Activated naive CD4-positive, alpha-beta T cell treated with anti-CD3 and anti-CD28 coated beads, Interleukin-2, amount 50 U/mL, for 24 hours (primary cell): ENCODE data around the gene ACTG2.
"Not testable (repeated sequence)": the region's sequence is repeated elsewhere in the genome, so short reads cannot be mapped to it uniquely, and the experiment has no call there.

Source experiments
- H3K27ac Mint-ChIP-seq: one replicate; pipeline ENCODE4 v1.8.0; 2021; ENCODE audit warnings: mild to moderate bottlenecking, mixed read lengths
- H3K27me3 Mint-ChIP-seq: one replicate; pipeline ENCODE4 v1.8.0; 2021; ENCODE audit warnings: mixed read lengths
- H3K36me3 Mint-ChIP-seq: one replicate; pipeline ENCODE4 v1.8.0; 2021; ENCODE audit warnings: mixed read lengths
- H3K4me1 Mint-ChIP-seq: one replicate; pipeline ENCODE4 v1.8.0; 2021; ENCODE audit warnings: mixed read lengths
- H3K4me3 Mint-ChIP-seq: one replicate; pipeline ENCODE4 v1.8.0; 2021; ENCODE audit warnings: mild to moderate bottlenecking, mixed read lengths
- H3K9me3 Mint-ChIP-seq: one replicate; pipeline ENCODE4 v1.8.0; 2021; ENCODE audit warnings: mixed read lengths

ACTG2 gene

GRCh38 chr2:73892631-73893329, at the start of gene ACTG2:
Gene ACTG2, plus strand, starts transcription at chr2:73893008. Its CDS starts 8,304 bp downstream, at chr2:73901312.
- no peaks in the 10 kb centered on the region for H3K36me3 Mint-ChIP-seq
- H3K4me3 Mint-ChIP-seq = no peak within 1 kb of the TSS
- H3K27ac Mint-ChIP-seq = peak within 1 kb of the TSS; percentile 52
- H3K9me3 Mint-ChIP-seq = no peaks in the 10 kb centered on the region
- peaks cover 39% of the 10 kb centered on the region for H3K4me1 Mint-ChIP-seq
- no peaks in the 10 kb centered on the region for H3K27me3 Mint-ChIP-seq

- H3K36me3 Mint-ChIP-seq = peaks cover 8% of the 10 kb centered on the region
Measured at GRCh38 chr2:73844087-73844486, 48.7 kb upstream of the ACTG2 start.

GRCh38 chr2:73850009-73850408, 42.8 kb upstream of the ACTG2 start:
- H3K4me3 Mint-ChIP-seq = no peak overlapping the region
- H3K4me1 Mint-ChIP-seq = peaks cover 6% of the 10 kb centered on the region
- H3K36me3 Mint-ChIP-seq = peaks cover 19% of the 10 kb centered on the region

More at GRCh38 chr2:73844087-73844486, 48.7 kb upstream of the ACTG2 start:
- Mint-ChIP-seq H3K27me3 (no peaks in the 10 kb centered on the region), H3K4me3 (no peak overlapping the region), H3K4me1 (peaks cover 32% of the 10 kb centered on the region), H3K27ac (no peak overlapping the region), H3K9me3 (no peaks in the 10 kb centered on the region)

DNA sequence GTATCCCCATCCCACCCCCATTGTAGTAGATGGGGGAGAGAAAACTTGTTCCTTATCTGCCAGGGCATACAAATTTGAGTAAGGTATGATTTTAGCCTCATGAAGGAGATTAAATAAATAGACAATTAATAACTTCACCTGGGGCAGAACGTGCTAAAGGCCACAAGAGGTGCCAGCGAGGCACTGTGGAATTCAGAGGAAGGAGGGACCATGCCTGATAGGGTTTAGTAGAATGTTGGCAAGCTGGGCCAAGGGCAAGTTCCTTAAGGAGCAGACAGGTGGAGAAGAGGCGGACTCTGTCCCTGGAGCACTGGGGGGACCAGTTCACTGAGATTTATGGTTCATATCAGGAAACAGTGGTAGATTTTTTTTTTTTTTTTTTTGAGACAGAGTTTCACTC, 41.5 kb upstream of the ACTG2 start:
- Mint-ChIP-seq H3K27ac (peak overlapping the region; percentile 43), H3K4me1 (peaks cover 9% of the 10 kb centered on the region), H3K27me3 (no peaks in the 10 kb centered on the region), H3K4me3 (no peak overlapping the region), H3K9me3 (no peaks in the 10 kb centered on the region), H3K36me3 (peaks cover 27% of the 10 kb centered on the region)

More at GRCh38 chr2:73850009-73850408, 42.8 kb upstream of the ACTG2 start:
- Mint-ChIP-seq H3K9me3 (no peaks in the 10 kb centered on the region), H3K27me3 (no peaks in the 10 kb centered on the region), H3K27ac (peak overlapping the region; percentile 38)

GRCh38 chr2:73852020-73852419, 40.8 kb upstream of the ACTG2 start:
- no peaks in the 10 kb centered on the region for H3K27me3 Mint-ChIP-seq
- peaks cover 15% of the 10 kb centered on the region for H3K4me1 Mint-ChIP-seq
- H3K9me3 Mint-ChIP-seq = no peaks in the 10 kb centered on the region
- H3K36me3 Mint-ChIP-seq = peaks cover 26% of the 10 kb centered on the region
- no peak overlapping the region for H3K27ac Mint-ChIP-seq
- H3K4me3 Mint-ChIP-seq = no peak overlapping the region

DNA sequence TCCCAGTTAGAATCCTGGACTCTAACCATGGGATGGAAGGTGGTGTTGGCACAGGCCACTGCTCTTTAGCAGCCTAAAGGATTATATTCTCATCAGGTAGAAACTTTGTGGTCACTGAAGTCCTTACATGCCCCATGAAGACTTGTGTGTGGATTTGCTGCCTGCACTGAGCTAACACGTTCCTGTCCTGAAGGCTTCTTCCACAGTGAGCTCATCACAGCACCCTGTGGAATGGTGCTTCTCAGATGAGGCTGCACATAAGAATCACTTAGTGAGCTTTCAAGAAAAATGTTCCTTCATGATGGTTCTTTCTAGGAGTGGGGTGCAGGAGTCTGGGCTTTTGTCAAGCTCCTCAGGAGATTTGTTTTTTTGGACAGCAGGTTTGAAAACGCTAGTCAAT, 37.3 kb upstream of the ACTG2 start:
- no peak overlapping the region for H3K27ac Mint-ChIP-seq
- H3K9me3 Mint-ChIP-seq = no peaks in the 10 kb centered on the region
- peaks cover 34% of the 10 kb centered on the region for H3K36me3 Mint-ChIP-seq
- H3K27me3 Mint-ChIP-seq = no peaks in the 10 kb centered on the region
- H3K4me3 Mint-ChIP-seq = no peak overlapping the region
- H3K4me1 Mint-ChIP-seq = peaks cover 32% of the 10 kb centered on the region

GRCh38 chr2:73856214-73856613, 36.6 kb upstream of the ACTG2 start:
- Mint-ChIP-seq H3K36me3 (peaks cover 35% of the 10 kb centered on the region), H3K4me3 (no peak overlapping the region), H3K4me1 (peaks cover 33% of the 10 kb centered on the region), H3K27me3 (no peaks in the 10 kb centered on the region), H3K9me3 (no peaks in the 10 kb centered on the region), H3K27ac (no peak overlapping the region)

DNA sequence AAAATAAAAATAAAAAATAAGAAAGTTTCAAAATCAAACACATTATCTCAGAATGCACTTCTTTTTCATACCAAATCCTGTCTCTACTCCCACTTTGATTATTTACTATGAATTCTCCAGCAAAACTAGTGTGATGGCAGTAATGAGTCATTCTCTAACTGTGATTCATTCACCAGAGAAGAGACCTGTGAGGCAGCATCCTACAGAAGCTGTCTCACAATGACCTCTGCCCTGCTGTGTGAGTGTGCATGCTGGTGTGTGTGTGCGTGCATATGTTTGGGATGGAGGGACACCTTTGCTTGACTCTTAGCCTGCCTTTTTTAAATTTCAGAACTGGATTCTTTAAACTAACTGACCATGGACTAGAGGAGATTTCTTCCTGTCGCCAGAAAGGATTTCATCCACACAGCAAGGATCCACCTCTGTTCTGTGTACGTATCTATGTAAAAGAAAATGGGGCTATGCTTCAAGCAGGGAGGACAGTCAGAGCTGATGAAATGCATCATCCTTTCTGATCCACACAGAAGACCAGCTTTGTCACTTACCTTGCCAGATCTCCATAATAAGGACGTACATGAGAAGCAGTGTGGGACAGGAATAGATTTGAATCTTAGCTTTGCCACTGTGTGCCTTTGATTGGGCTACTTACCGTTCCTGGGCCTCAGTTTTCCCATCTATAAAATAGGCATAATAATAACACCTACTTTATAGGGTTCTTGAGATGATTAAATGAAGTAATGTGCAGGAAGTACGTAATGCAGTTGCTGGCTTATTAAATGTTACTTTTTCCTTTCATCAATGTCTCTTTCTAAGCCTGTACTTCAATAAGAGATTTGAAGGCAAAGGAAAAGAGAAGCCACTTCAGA, 32.9 kb upstream of the ACTG2 start:
- Mint-ChIP-seq H3K4me1 (peaks cover 30% of the 10 kb centered on the region), H3K9me3 (no peaks in the 10 kb centered on the region), H3K36me3 (peaks cover 44% of the 10 kb centered on the region), H3K27ac (peak overlapping the region; percentile 63), H3K27me3 (no peaks in the 10 kb centered on the region), H3K4me3 (peak overlapping the region; percentile 11)

- Mint-ChIP-seq H3K27ac (no peak overlapping the region), H3K4me1 (peaks cover 21% of the 10 kb centered on the region), H3K36me3 (peaks cover 28% of the 10 kb centered on the region), H3K9me3 (no peaks in the 10 kb centered on the region), H3K27me3 (no peaks in the 10 kb centered on the region), H3K4me3 (no peak overlapping the region)
Measured at GRCh38 chr2:73862987-73863386, 29.8 kb upstream of the ACTG2 start.

GRCh38 chr2:73868204-73868978, 24.4 kb upstream of the ACTG2 start:
- Mint-ChIP-seq H3K36me3 (peaks cover 14% of the 10 kb centered on the region), H3K9me3 (no peaks in the 10 kb centered on the region), H3K27me3 (no peaks in the 10 kb centered on the region), H3K27ac (no peak overlapping the region), H3K4me1 (no peaks in the 10 kb centered on the region), H3K4me3 (no peak overlapping the region)

- Mint-ChIP-seq H3K4me1 (no peaks in the 10 kb centered on the region), H3K36me3 (peaks cover 6% of the 10 kb centered on the region), H3K9me3 (no peaks in the 10 kb centered on the region), H3K27ac (no peak overlapping the region), H3K27me3 (no peaks in the 10 kb centered on the region), H3K4me3 (no peak overlapping the region)
Measured at GRCh38 chr2:73870084-73870483, 22.7 kb upstream of the ACTG2 start.

DNA sequence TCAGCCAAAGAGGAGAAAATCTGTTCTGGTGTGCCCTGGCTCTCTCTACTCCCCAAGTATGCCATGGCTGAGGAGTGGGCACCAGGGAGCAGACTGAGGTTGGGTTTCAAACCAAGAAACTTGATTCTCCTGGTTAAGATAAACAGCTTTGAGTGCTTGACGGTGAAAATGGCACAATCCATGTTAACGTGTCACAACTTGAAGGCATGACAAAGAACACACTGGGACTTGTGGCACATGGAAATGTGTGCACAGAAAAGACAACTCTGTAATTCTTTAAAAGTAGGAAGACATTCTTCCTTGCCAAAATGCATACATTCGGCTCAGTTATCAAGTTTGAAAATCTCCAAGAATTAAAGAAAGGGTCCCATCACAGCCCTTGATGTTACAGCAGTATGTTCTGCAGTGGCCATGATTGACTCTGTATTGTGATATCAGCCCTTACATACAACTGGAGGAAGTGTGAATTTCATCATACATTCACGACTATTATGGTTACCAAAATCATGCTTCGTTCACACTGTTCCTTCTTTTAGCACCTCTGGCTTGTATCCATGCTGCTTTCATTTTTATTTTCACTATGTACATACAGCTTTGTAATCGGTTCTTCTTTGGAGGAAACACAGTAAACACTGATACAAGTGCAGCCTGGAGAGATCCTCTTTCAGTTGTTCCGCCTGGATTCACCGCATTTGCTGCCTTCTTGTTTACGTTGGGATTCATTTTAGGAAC, 15.6 kb upstream of the ACTG2 start:
- Mint-ChIP-seq H3K9me3 (no peaks in the 10 kb centered on the region), H3K36me3 (no peaks in the 10 kb centered on the region), H3K27me3 (no peaks in the 10 kb centered on the region), H3K27ac (no peak overlapping the region), H3K4me1 (no peaks in the 10 kb centered on the region), H3K4me3 (no peak overlapping the region)

GRCh38 chr2:73877984-73878383, 14.8 kb upstream of the ACTG2 start:
- H3K4me1 Mint-ChIP-seq, H3K27me3 Mint-ChIP-seq, H3K27ac Mint-ChIP-seq, H3K9me3 Mint-ChIP-seq, H3K36me3 Mint-ChIP-seq, H3K4me3 Mint-ChIP-seq: not testable (repeated sequence)

- H3K4me3 Mint-ChIP-seq = no peak overlapping the region
- no peaks in the 10 kb centered on the region for H3K27me3 Mint-ChIP-seq
Measured at GRCh38 chr2:73885406-73885805, 7.4 kb upstream of the ACTG2 start.

DNA sequence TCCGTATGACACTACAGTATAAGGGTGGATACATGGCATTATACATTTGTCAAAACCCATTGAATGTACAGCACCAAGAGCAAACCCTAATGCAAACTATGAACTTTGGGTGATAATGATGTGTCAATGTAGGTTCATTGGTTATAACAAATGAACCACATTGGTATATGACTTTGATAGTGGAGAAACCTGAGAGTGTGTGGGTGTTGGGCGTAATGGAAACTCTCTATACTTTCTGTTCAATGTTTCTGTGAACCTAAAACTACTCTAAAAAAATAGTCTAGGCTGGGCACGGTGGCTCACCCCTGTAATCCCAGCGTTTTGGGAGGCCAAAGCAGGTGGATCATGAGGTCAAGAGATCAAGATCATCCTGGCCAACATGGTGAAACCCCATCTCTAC, 6.5 kb upstream of the ACTG2 start:
- H3K9me3 Mint-ChIP-seq = peaks cover 5% of the 10 kb centered on the region
- H3K27me3 Mint-ChIP-seq = no peaks in the 10 kb centered on the region
- H3K4me1 Mint-ChIP-seq = peaks cover 29% of the 10 kb centered on the region
- peak overlapping the region; percentile 90 for H3K27ac Mint-ChIP-seq
- H3K36me3 Mint-ChIP-seq = no peaks in the 10 kb centered on the region
- peak overlapping the region; percentile 67 for H3K4me3 Mint-ChIP-seq

More at GRCh38 chr2:73885406-73885805, 7.4 kb upstream of the ACTG2 start:
- Mint-ChIP-seq H3K4me1 (peaks cover 29% of the 10 kb centered on the region), H3K27ac (no peak overlapping the region), H3K9me3 (peaks cover 5% of the 10 kb centered on the region), H3K36me3 (no peaks in the 10 kb centered on the region)
